GM18505 (cell line): ENCODE measurements around the gene ZNF624.
A peak's percentile ranks its signal among the peaks of the same experiment; 100 is the strongest.
"Not testable (repeated sequence)": the region's sequence is repeated elsewhere in the genome, so short reads cannot be mapped to it uniquely, and the experiment has no call there.

ENCODE experiments used
- ATAC-seq: cut with Tn5 transposase; IDR thresholded peaks from one replicate; pipeline ENCODE4 v1.9.1; 2021; ENCODE audit not compliant: unreplicated experiment
- POLR2A ChIP-seq: IDR thresholded peaks from 4 replicates; pipeline ENCODE4 v1.6.1; 2011; ENCODE audit warnings: borderline replicate concordance; ENCODE audit not compliant: insufficient read depth, insufficient read length; ENCODE audit errors: extremely low read depth

The ZNF624 gene

DNA sequence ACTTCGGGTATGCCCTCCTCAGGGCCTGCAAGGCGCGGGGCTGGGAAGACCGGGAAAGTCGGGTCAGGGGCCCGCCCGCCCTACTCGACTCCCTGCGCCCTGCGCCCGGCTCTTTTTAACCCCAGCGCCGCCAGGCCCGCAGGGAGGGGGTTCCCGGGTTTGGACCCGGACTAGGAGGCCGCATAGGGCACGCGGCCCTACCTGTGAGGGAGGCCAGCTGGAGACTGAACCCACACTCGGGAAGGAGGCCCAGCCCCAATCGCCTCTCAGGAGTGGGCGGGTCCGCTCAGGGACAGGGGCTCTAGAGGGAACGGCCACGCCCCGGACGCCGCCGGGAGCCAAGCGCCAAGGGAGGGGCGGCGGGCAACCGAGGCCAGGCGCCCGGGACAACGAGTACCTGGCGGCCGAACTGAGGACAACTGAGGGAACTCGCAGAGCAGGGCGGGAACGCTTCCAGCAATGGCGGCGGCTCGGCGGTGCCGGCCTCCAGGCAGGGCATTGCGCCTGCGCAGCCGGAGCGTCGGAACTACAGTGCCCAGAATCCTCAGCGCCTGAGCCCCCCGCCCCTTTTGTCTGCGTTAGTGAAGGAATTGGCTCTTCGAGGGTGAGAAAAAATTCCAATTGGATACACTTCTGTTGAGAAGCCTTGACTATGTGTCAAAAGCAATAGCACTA lies at the start of gene ZNF624:
TSS of gene ZNF624 (minus strand) at position 484 of the 675 bp plus-strand sequence.
- peak; percentile 94 for ATAC-seq
- peak; percentile 61 for TF ChIP-seq POLR2A

DNA sequence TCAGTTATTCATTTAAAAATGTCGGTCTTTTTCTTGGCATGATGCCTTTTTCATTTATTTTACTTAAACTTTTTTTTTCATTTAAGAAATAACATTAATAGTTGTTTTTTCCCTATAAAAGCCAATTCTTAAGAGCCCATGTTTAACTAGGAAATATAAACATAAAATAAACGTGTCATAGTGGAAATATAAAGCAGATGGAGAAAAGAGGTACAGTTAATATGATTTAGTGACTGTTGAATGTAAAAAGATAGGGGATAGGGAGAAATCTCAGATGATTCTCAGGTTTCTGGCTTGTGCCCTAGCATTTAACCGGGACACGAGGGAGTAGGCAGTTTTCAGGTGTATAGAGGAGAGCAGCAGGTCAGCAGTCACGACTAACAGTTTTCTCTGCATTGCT lies 44.0 kb upstream of the ZNF624 start:
- ATAC-seq, result not testable (repeated sequence)

DNA sequence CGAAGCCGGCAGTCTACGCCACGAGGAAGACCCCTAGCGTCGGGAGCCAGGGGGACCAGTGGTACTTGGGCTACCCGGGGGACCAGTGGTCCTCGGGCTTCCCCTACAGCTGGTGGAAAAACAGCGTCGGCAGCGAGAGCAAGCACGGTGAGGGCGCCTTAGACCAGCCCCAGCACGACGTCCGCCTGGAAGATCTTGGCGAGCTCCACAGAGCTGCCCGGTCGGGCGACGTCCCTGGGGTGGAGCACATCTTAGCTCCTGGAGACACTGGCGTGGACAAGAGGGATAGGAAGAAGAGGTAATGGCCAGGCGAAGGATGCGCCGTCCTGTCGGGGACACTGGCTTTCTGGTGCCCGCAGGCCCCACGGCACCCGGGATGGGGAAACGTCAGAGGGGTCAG lies 36.8 kb upstream of the ZNF624 start:
- not testable (repeated sequence) for ATAC-seq

DNA sequence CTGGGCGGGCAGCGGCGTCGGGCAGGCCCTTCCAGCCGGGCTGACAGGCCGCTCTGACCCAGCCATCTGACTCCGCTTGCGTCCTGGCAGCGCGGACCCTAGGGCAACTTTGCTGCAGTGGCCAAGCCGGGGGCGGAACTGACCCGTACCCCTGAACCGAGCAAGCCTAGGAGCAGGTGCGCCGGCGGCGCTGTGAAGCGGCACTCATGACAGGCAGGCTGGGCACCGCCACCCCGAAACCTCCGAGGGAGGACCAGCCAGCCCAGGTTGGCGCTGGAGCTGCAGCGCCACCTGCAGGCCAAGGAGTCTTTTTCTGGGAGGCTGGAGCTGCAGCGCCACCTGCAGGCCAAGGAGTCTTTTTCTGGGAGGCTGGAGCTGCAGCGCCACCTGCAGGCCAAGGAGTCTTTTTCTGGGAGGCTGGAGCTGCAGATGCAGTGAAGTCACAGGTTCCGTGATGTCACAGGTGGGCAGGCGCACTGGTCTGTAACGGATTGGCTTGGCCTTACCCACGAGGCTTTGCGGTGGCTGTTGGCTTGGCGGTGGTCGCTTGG lies 36.2 kb upstream of the ZNF624 start, which contains the start of gene CCDC144A:
TSS of gene CCDC144A (plus strand) at position 511 of the 551 bp plus-strand sequence. CDS start 160 bp downstream, outside the sequence.
- ATAC-seq, result not testable (repeated sequence)

DNA sequence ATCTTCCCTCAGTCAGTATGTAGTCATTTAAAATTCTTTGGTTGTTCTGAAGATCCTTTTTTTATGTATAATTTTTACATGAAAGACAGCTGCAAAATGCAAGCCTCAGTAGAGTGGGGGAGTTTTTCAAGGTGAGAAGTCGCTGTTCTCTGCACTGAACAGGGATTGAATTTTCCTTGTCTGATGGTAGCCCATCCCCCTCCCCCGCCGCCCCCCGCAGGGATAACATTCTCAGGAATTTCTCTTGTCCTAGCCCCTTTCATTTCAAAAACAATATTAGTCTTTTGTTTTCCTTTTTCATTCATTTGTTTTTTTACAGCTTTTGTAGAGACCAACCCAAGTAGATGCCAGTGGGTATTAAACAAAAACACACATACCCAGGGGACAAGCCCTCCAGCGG lies 33.5 kb upstream of the ZNF624 start:
- not testable (repeated sequence) for ATAC-seq

DNA sequence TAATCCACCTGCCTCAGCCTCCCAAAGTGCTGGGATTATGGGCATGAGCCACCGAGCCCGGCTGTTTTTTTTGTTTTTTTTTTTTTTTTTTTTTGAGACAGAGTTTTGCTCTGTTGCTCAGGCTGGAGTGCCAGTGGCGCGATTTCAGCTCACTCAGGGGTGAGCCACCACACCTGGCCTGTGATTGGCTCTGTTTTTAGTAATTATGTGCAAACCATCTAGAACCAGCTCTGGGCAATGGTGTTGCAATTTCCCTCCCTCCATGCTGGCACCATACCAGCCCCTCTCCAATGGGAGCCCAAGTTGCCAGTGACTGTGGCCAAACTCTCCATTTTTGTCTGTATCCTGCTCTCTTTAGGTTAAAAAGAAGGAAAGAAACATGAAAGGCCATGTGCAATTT lies 32.4 kb upstream of the ZNF624 start:
- not testable (repeated sequence) for ATAC-seq

DNA sequence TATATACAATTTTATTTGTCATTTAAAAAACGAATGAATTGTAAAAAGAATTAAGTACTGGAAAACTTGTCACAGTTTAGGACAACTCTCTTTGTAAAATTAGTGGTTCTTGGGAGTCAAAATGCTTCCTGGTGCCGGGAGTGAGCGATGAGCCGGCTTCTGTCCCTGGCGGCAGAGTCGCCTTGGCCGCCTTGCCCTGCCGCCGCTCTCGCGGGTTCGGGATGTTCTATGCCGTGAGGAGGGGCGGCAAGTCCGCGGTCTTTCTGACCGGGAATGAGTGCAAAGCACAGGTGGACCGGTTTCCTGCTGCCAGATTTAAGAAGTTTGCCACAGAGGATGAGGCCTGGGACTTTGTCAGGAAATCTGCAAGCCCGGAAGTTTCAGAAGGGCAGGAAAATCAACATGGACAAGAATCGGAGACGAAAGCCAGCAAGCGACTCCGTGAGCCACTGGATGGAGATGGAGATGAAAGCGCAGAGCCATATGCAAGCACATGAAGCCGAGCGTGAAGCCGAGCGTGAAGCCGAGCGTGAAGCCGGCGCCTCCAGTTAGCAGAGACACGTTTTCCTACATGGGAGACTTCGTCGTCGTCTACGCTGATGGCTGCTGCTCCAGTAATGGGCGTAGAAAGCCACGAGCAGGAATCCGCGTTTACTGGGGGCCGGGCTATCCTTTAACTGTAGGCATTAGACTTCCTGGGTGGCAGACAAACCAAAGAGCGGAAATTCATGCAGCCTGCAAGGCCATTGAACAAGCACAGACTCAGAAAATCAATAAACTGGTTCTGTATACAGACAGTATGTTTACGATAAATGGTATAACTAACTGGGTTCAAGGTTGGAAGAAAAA lies 29.9 kb upstream of the ZNF624 start:
- ATAC-seq, result not testable (repeated sequence)

DNA sequence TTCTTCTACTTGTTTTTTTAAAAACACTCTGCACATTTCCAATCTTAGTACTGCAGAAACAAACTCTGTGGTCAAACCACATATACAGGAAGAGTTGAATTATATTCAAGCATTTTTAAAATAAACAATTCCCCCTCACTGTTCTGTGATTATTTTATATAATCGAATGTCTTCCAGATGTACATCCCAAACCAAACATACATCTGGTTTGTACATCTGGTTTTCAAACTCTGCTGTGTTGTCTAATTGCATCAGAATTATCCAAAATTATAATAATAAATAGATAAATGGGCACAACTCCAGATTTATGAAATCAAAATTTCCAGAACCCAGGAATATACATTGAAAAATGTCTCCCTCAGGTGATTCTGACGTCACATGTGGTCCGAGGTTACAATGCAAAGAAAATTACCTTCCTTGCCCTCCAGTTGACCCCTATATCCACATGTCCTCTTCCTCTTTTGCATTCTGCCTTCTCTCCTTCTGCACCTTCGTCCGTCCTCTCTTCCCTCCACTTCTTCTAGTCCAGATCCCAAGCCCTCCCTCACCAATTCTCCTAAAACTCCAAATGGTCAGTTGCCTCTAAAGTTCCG lies 23.1 kb upstream of the ZNF624 start:
- ATAC-seq, result no peak
- no peak for TF ChIP-seq POLR2A

DNA sequence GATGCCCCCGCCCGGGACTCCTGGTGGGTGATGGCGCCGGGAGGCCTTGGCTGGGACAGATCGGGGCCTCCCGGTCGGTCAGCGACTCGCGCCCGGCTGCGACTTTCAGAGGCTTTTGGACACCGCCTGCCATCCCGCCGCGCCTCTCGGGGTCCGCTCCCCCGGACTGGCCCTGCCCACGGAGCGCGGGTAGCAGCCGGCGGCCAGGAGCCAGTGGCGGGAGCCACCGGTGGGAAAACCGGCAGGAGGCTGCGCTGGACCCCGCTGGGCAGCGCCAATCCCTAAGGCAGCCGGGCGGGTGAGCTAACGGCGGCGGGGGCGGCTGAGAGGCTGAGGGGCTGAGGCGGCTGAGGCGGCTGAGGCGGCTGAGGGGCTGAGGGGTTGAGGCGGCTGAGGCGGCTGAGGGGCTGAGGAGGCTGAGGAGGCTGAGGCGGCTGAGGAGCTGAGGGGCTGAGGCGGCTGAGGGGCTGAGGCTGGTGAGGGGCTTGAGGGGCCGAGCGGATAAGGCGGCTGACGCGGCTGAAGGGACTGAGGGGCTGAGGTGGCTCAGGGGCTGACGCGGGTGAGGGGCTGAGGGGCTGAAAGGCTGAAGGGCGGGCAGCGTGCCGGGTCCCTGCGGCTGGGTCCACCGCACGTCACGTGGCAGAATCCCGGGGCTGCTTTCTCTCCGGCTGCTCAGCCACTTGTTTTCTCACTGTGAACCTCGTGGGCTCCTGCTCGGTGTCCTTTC lies 13.4 kb upstream of the ZNF624 start:
- not testable (repeated sequence) for ATAC-seq

DNA sequence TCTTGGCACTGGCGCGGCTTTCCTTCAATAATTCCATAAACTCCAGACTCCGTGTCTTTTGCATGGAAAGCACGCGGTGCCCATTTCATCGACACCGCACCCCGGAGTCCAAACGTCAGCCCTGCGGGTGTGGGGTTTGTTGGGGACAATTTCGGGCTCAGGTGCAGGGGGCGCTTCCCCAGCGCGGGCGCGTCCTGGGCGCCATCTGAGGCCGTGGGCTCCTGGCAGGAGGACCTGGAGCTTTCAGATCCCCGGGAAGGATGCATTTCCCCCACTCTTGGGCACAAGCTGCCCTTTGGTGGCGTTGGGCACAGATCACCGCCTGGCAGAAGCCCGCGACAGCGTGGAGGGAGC lies 12.9 kb upstream of the ZNF624 start:
- not testable (repeated sequence) for ATAC-seq

DNA sequence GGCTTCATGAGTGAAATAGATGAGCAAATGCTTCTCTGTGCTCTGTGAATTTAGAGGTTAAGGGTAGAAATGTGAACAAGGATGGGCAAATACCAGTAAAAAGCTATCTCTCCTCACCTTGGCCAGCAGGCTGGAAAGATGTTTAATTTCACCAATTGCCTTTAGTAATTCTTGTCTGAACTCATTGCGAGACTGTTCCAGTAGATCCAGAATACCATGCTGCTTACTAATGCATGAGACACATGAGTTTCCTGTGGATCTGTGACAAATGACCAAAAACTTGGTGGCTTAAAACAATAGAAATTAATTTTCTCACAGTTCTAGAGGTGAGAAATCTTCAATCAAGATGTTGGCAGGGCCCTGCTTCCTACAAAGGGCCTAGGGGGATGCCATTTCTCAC lies 9.3 kb upstream of the ZNF624 start:
- TF ChIP-seq POLR2A, result no peak
- ATAC-seq, result no peak

DNA sequence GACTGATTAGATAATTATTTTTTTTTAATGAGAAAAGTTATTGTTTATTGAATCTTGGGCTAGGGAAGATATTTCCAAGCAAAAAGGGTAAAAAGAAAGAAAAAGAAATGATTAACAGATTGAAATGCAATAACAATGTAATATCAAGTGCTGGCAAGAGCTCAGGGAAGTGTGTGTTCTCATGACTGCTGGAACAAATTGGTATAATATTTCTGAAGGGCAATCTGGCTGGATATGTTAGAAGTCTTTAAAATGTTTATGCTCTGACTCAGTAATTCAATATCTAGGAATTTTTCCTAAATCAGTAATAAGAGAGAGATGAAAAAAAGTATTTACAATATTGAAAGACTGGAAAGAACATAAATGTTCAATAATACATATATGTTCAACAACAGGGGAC lies 7.6 kb upstream of the ZNF624 start:
- no peak for TF ChIP-seq POLR2A
- ATAC-seq, result no peak

DNA sequence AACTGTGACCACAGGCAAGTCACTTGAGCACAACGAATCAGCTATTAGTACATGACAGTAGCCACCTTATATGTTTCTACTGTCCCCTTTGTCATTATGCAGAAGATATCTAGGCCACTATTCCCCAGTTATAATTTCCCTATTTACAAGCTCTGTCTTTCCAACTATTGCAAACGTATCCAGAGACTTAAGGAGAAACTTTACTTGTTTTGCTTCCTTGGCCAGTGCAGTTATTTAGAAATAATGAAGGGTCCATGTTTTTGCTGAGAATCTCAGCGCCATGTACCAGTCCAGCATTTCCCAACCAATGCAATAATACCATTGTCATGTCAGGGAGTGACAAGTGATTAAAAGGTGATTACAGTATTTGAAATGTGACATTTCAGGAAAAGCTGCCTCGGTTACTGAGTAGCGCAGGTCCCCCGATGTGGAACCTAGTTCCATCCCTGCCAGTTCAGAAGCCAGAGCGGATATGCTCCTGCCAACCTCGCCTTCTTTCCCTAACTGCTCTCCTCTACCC lies 743 bp downstream of the ZNF624 start:
- ATAC-seq, result no peak
- no peak for TF ChIP-seq POLR2A

DNA sequence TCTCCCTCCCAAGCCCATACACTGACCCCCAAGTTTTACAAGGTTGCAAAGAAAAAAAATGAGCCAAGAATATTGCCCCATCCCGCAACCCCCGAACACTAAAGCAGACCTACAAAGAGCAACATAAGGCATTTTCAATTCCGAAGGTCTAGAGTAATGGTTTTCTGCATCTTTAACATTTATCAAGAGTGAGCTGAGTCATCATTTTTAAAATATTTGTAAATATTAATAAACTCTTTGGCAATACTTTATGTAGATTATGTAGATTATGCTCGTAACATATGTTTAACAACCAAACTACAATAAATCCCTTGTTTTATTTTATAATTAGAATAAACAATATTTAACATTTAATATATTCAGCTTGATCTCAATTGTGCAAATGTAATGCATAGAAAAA lies 1.4 kb downstream of the ZNF624 start:
- TF ChIP-seq POLR2A, result no peak
- ATAC-seq, result no peak
